Stimulated activated naive CD8-positive, alpha-beta T cell treated with anti-CD3 and anti-CD28 coated beads, Interleukin-15, Interleukin-2, amounts not matched to agents 100 ng/mL and 50 ng/mL, for 24 hours (primary cell): ENCODE results near the gene JDP2.

Experiments used
- H3K27ac Mint-ChIP-seq: one replicate; pipeline ENCODE4 v1.8.0; 2021; ENCODE audit warnings: mild to moderate bottlenecking, mixed read lengths
- H3K27me3 Mint-ChIP-seq: one replicate; pipeline ENCODE4 v1.8.0; 2021; ENCODE audit warnings: mixed read lengths
- H3K36me3 Mint-ChIP-seq: one replicate; pipeline ENCODE4 v1.8.0; 2021; ENCODE audit warnings: low read depth, mixed read lengths
- H3K4me1 Mint-ChIP-seq: one replicate; pipeline ENCODE4 v1.8.0; 2021; ENCODE audit warnings: low read depth, mixed read lengths
- H3K4me3 Mint-ChIP-seq: one replicate; pipeline ENCODE4 v1.8.0; 2021; ENCODE audit warnings: mild to moderate bottlenecking, mixed read lengths
- H3K9me3 Mint-ChIP-seq: one replicate; pipeline ENCODE4 v1.8.0; 2021; ENCODE audit warnings: mixed read lengths

Gene JDP2

DNA sequence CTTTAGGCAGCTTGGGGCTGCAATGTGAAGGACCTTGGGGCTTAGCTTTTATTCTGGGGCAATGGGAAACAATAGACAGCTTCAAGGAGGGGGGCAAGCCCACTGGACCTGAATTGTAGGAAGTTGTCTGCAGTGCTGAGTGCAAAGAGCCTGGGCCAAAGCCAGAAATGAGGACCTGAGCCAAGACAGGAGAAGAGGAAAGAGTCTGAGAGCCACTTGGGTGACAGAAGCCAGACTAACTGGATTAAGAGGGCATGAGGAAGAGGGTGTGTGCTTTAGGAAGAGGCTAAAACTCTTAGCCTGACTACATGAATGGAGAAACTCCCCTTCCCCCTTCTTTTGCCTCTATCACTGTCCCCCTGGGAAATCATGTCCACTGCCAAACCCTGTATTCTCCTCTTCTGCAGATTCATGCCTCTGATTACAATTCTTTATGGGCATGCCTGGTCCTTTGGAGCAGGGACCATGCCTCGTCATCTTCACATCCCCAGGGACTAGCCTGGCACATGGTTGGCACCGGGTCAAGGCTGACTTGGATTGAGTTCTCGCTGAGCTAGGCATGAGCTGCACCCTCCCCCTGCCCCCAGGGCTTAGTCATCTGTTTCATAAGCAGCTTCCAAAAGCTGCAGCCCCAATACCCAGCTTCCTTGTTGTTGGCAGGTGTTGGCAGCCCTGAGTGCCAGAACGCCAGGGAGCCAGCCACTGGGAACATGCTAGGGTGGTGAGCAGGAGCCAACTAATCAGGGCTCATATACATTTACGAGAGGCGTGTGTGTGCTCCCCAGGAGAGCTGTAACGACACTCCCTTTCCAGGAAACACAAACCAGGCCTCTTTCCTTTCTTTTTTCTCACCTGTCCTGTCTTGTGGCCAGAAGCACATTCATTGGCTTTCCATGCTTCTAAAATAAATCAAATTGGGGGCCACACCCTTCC, 27.7 kb upstream of the JDP2 start:
- H3K4me3 Mint-ChIP-seq: no peak overlapping the region
- H3K27me3 Mint-ChIP-seq: no peaks in the 10 kb centered on the region
- H3K36me3 Mint-ChIP-seq: no peaks in the 10 kb centered on the region
- no peak overlapping the region for H3K27ac Mint-ChIP-seq
- H3K9me3 Mint-ChIP-seq: no peaks in the 10 kb centered on the region
- peaks cover 8% of the 10 kb centered on the region for H3K4me1 Mint-ChIP-seq

DNA sequence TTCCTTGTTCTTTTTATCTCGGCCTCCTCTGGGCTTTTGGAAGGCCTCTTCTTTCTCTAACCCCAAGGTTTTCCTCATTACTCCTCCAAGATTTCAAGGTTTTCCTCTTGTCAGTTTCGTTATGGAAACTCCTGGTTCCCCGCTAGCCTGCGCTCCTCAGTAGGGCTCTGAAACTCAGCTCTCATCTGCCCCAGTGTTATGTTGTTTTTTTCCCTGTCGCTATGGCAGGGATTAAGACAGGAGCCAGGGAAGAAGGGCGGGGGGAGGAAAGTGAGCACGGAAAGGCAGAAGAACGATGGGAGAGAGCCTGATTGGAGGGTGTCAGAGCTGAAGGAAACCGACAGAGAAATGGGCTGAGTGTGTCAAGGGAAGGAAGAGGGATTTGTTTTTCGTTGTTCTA, 26.5 kb upstream of the JDP2 start:
- H3K27ac Mint-ChIP-seq: no peak overlapping the region
- H3K9me3 Mint-ChIP-seq: no peaks in the 10 kb centered on the region
- peaks cover 8% of the 10 kb centered on the region for H3K4me1 Mint-ChIP-seq
- H3K27me3 Mint-ChIP-seq: no peaks in the 10 kb centered on the region
- no peaks in the 10 kb centered on the region for H3K36me3 Mint-ChIP-seq
- H3K4me3 Mint-ChIP-seq: no peak overlapping the region

DNA sequence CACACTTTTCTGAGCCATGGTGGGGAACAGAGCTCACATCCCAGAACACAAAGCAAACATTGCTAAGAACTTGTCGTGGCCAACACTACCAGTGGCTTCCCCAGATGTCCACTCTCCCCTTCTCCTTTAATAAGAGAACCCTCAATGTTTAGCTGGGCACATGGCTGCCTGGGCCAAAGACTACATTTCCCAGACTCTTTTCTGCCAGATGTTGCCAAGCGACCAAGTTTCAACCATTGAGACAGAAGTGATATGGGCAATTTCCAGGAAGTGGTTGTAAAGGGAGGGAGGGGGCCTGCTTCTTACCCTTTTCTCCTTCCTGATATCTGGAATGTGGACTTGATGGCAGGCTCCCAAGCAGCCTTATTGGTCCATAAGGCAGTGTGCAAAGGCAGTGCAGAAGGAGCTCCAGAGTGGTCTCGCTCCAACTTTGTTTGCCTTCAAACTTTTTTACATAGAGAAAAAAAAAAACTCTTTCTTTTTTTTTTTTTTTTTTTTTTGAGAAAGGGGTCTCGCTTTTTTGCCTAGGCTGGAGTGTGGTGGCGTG, 24.9 kb upstream of the JDP2 start:
- Mint-ChIP-seq H3K27ac (no peak overlapping the region), H3K27me3 (no peaks in the 10 kb centered on the region), H3K36me3 (no peaks in the 10 kb centered on the region), H3K4me1 (peaks cover 8% of the 10 kb centered on the region), H3K9me3 (no peaks in the 10 kb centered on the region), H3K4me3 (no peak overlapping the region)

DNA sequence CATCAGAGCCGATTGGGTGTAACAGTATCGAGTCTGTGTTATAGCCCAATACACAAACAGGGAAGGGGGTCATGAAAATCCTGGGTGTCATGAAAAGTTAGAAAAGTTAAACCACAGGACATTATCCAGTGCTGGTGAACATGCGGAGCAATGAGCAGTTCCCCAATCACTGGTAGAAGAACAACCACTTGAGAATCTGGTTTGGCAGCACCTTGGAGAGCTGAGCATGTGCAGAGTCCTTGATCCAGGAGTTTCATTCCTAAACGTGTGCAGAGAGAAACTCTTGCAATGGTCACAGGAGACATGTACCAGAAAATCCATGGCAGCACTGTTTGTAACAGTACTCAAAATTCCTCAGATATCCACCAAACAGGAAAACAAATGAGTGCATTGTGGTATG, 23.0 kb upstream of the JDP2 start:
- Mint-ChIP-seq H3K4me1 (peaks cover 8% of the 10 kb centered on the region), H3K27ac (no peak overlapping the region), H3K36me3 (no peaks in the 10 kb centered on the region)

DNA sequence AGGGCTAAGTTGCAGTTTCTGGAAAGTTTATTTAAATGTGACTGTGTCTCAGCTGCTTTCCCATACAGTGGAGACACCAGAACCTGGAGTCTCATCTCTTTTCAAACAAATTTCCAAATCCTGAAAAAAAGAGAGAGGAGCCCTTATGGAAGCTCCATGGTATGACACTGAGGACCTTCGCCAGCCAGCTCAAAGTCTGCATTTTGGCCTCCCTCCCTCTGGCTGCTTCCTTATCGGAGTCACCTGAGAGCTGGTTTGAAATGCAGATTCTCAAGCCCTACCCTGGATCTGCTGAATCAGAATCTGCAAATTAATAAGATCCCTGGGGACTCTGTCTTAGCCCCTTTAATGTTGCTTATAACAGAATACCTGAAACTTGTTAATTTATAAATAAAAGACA, 21.7 kb upstream of the JDP2 start:
- Mint-ChIP-seq H3K4me1 (no peaks in the 10 kb centered on the region), H3K4me3 (no peak overlapping the region), H3K27ac (no peak overlapping the region), H3K9me3 (no peaks in the 10 kb centered on the region), H3K27me3 (no peaks in the 10 kb centered on the region), H3K36me3 (no peaks in the 10 kb centered on the region)

More for the DNA sequence above, 23.0 kb upstream of the JDP2 start:
- H3K9me3 Mint-ChIP-seq: no peaks in the 10 kb centered on the region
- no peak overlapping the region for H3K4me3 Mint-ChIP-seq
- no peaks in the 10 kb centered on the region for H3K27me3 Mint-ChIP-seq

DNA sequence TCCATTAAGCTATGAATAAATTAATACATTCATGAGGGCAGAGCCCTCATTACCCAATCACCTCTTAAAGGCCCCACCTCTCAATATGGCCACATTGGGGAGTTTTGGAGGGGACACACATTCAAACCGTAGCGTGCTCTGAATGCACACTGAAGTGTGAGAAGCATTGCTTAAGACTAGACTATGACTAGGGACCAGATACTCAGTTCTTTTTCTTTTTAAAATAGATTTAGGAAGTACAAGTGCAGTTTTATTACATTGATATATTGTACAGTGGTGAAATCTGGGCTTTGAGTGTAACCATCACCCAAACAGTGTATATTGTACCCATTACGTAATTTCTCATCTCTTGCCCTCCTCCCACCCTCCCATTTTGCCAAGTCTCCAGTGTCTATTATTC, 21.0 kb upstream of the JDP2 start:
- Mint-ChIP-seq H3K36me3 (no peaks in the 10 kb centered on the region), H3K4me1 (no peaks in the 10 kb centered on the region), H3K27ac (no peak overlapping the region), H3K9me3 (no peaks in the 10 kb centered on the region), H3K27me3 (no peaks in the 10 kb centered on the region), H3K4me3 (no peak overlapping the region)

DNA sequence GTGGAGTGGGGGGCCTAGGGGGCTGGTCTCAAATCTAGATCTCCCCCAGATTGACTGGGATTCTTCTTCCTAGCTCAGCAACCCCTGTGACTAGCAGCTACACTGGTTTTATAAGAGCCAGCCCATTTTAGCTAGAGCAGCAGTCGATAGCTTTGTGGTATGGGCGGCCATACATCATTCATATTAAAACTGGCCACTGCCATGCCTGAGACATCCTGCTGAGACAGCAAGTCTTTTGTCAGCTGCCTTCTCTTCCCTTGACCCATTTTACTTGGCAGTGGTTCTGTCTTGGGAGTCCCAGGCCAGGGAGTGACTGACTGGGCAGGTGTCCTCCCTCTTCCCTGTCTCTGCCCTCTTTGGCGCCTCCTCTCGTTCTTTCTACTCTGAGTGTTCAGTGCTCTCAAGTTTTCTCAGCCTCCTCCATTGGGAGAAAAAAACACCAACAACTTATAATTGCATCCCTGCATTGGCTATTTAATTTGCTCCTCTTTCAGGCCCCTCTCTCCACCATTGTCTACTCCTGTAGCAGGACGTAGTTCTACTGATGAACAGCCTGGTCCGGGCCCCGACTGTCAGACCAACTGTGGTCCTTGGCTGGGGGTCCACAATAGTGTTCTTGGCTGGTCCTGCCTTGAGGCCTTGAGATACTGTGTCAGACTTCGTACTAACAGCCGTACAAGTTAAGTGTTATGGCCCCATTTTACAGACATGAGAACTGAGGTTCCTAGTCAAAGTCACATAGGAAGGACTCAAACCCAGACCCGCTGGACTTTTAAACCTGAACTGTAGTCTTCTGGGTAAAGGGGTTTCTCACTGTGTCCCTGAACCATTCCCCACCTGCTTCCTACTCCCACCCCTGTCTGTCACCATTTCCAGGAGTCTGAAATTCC, 18.3 kb upstream of the JDP2 start:
- no peaks in the 10 kb centered on the region for H3K36me3 Mint-ChIP-seq
- H3K4me3 Mint-ChIP-seq: no peak overlapping the region
- H3K27ac Mint-ChIP-seq: no peak overlapping the region
- no peaks in the 10 kb centered on the region for H3K9me3 Mint-ChIP-seq
- H3K27me3 Mint-ChIP-seq: no peaks in the 10 kb centered on the region
- no peaks in the 10 kb centered on the region for H3K4me1 Mint-ChIP-seq

DNA sequence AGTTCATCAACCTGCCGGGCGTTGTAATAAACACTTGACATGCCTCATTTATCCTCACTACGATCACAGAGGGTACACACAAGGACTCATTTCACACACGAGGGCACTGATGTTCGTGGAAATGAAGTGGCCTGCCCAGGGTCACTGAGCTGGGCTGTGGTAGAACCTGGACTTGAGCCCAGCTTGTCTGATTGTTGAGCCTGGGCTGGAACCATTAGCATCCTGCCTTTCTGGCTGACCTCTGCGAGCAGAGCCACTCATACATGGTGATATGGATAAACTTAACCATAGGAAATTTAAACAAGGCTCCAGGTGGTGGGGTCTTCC, 16.6 kb upstream of the JDP2 start:
- Mint-ChIP-seq H3K27ac (no peak overlapping the region), H3K9me3 (no peaks in the 10 kb centered on the region), H3K4me1 (no peaks in the 10 kb centered on the region)

DNA sequence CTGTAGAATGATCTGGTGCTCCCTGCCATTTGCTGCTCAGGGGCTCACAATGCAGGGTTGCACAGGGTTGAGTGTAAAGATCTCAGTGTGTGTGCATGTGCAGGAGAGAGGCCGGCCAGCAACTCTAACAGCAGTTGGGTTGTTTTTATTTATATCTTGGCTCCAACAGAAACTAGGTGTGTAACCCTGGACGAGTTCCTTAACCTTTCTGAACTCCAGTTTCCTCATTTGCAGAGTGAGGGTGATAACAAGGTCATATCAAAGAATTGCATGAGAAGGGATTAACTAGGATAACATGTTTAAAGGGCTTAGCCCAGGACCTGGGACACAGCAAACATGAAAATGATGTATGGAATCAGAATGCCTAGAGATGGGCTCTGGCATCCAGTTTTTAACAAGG, 14.8 kb upstream of the JDP2 start:
- Mint-ChIP-seq H3K27me3 (no peaks in the 10 kb centered on the region), H3K4me1 (no peaks in the 10 kb centered on the region), H3K36me3 (no peaks in the 10 kb centered on the region), H3K9me3 (no peaks in the 10 kb centered on the region), H3K27ac (no peak overlapping the region), H3K4me3 (no peak overlapping the region)

More for the DNA sequence above, 16.6 kb upstream of the JDP2 start:
- H3K36me3 Mint-ChIP-seq: no peaks in the 10 kb centered on the region
- H3K27me3 Mint-ChIP-seq: no peaks in the 10 kb centered on the region
- H3K4me3 Mint-ChIP-seq: no peak overlapping the region

DNA sequence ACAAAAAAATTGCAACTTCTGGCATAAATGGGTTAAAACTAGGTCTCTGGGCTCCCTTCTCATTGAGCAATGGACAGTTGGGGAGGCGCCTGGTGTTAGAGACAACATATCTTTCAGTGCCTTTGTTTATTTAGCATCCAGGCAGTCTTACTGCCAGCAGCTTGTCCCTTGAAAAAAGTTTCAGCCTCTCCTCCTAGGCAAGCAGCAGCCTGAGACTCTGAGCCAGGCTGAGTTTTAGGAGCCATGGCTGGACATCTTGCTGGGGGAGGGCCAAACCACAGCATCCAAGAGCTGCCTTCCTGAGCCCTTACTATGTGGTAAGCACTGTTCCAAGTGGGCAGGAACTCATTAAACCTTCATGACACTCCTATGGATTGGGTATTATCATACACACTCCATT, 10.1 kb upstream of the JDP2 start:
- H3K27me3 Mint-ChIP-seq: no peaks in the 10 kb centered on the region
- no peaks in the 10 kb centered on the region for H3K9me3 Mint-ChIP-seq
- H3K4me3 Mint-ChIP-seq: no peak overlapping the region
- H3K27ac Mint-ChIP-seq: no peak overlapping the region
- peaks cover 17% of the 10 kb centered on the region for H3K4me1 Mint-ChIP-seq
- H3K36me3 Mint-ChIP-seq: no peaks in the 10 kb centered on the region

DNA sequence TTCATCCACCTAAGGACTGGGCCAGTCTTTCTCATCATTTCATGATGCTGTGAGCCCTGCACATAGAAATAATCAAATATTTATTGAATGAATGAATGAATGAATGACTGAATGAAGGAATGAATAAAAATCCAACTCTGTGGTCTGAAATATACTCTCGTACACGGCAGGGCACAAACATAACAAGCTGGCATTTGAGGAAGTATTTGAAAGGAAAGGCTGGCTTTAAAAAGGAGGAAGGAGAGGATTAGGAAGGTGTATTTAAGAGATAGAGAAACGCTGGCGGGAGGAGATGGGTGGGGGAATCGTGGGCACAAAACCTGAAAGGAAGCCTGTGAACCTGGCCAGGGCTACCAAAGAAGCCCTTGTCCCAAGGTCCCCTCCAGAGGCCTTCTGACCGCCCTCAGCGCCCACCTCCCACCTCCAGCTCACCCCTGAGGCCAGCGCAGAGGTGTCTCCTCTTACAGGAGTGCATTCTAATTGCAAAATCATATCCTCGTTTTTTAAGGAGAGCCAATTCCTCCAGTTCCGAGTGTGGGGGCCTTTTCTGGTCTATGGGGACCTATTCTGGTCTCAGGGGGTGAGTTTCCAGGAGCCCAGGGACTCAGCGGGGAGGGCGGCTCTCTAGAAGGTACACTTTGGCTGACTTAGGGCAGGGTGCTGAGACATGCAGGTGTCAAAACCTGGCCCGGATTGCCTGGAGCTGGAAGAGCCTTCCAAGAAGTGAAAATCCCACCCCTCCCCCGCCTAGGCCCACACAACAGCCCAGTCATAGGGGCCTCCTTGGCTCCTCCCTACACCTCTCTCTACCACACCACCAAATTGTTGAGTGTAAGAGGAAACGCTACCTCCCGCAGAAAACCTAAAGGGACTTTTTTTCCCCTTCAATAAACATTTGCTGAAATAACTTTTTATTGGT, 8.7 kb upstream of the JDP2 start:
- Mint-ChIP-seq H3K27ac (no peak overlapping the region), H3K9me3 (no peaks in the 10 kb centered on the region), H3K4me3 (no peak overlapping the region), H3K4me1 (peaks cover 17% of the 10 kb centered on the region), H3K27me3 (no peaks in the 10 kb centered on the region), H3K36me3 (no peaks in the 10 kb centered on the region)

DNA sequence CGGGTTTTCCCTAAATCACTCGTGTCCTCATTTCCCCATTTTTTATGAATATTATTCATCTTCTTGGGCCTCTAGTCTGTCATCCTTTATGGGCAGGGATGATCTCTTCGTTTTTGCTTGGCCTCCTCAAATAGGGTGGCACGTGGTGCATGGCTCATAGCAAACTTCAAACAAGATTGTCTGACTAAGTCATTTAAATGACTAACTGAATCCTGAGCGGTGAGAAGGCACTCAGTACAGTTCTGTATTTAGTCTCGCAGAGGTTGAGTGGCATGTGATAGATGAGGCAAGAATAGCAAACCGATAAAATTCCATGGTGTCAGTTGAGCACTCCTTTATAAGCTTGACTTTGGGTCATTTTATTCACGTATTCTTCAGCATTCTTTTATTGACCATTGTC, 5.7 kb upstream of the JDP2 start:
- H3K9me3 Mint-ChIP-seq: no peaks in the 10 kb centered on the region
- no peak overlapping the region for H3K4me3 Mint-ChIP-seq
- peaks cover 26% of the 10 kb centered on the region for H3K4me1 Mint-ChIP-seq
- no peaks in the 10 kb centered on the region for H3K36me3 Mint-ChIP-seq
- peaks cover 20% of the 10 kb centered on the region for H3K27me3 Mint-ChIP-seq
- H3K27ac Mint-ChIP-seq: no peak overlapping the region

DNA sequence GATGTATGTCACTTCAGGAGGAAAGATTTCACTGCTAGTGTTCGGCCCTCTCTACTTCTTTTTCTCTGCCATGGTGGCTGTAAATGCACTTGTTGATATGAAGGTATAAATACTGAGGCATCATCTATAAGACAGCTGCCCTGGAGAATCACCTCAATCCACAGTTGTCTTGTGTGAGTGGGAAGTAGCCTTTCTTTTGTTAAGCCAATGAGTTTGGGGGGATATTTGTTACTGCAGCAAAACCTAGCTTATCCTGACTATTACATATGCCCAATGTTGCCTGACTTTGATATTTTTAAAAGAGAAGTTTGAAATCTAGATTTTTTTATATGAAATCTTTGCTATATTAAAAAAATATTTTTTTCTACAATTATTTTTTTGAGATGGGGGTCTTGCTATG, 3.3 kb upstream of the JDP2 start:
- Mint-ChIP-seq H3K27me3 (peaks cover 26% of the 10 kb centered on the region), H3K4me1 (peaks cover 17% of the 10 kb centered on the region)

DNA sequence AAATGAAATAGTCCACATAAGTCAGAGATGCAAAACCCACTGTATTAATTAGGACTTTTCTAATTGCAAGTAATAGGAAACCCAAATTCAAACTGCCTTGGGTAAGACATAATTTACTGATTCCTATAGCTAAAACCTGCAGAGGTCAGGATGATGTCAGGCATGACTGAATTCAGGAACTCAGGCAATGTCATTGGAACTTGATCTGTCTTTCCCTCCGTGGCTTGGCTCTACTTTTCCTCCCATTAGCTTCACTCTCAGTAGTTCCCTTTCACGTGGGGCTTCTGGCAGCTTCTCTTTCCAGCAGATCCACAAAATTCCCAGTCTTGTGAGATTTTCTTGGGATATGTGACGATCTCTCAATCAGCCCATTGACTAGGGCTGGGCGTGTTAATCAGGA, 2.4 kb upstream of the JDP2 start:
- Mint-ChIP-seq H3K4me1 (peaks cover 8% of the 10 kb centered on the region), H3K27me3 (peaks cover 34% of the 10 kb centered on the region), H3K36me3 (no peaks in the 10 kb centered on the region), H3K27ac (no peak overlapping the region), H3K9me3 (no peaks in the 10 kb centered on the region), H3K4me3 (no peak overlapping the region)

More for the DNA sequence above, 3.3 kb upstream of the JDP2 start:
- H3K4me3 Mint-ChIP-seq: no peak overlapping the region
- no peaks in the 10 kb centered on the region for H3K9me3 Mint-ChIP-seq
- no peak overlapping the region for H3K27ac Mint-ChIP-seq
- no peaks in the 10 kb centered on the region for H3K36me3 Mint-ChIP-seq
